GM18867 (cell line): ENCODE measurements around the gene B9D2.
"Not testable (repeated sequence)": the region's sequence is repeated elsewhere in the genome, so short reads cannot be mapped to it uniquely, and the experiment has no call there.

Experiments used
- ATAC-seq: cut with Tn5 transposase; IDR thresholded peaks from one replicate; pipeline ENCODE4 v1.9.1; 2021; ENCODE audit warnings: mild to moderate bottlenecking, moderate library complexity; ENCODE audit not compliant: unreplicated experiment

B9D2 gene, protein sequence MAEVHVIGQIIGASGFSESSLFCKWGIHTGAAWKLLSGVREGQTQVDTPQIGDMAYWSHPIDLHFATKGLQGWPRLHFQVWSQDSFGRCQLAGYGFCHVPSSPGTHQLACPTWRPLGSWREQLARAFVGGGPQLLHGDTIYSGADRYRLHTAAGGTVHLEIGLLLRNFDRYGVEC

DNA sequence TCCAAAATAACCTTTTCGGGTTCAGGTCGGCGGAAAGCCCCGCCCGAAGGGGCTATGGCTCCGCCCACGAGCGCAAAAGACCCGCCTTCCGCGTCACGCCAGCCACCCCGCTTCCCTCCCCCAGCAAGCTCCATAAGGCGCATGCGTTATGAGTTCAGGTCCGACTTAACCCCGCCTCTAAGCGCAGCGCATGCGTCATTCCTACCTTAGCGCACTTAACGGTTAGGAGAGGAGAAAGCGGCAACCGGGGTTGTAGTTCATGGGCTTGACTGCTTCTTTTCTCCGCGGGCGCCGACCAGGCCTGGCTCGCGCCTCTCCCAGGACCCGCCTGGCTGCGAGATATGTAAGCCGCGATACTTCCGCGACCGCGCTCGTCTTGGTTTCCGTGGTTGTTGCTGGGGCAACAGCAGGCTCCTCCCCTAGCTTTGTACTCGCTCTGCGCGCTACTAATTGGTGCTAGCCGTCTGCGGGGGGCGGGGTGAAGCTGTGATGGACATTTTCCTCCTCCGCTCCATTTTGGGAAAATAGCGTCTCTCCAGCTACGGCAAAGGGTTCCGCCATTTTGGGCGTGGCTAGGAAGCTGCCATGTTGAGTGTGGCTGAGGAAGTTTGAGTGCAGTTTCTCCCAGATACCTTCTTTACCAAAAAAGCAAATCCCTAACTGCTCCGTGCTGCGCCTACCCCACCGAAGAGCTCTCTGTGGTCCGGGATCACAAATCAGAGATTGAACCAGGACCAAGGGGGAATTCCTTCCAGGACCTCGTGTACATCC, at the start of gene B9D2:
B9D2 (minus strand) TSS at position 397 of the 771 bp plus-strand sequence. CDS start 630 bp downstream, outside the sequence.
- ATAC-seq, result peak; percentile 84

DNA sequence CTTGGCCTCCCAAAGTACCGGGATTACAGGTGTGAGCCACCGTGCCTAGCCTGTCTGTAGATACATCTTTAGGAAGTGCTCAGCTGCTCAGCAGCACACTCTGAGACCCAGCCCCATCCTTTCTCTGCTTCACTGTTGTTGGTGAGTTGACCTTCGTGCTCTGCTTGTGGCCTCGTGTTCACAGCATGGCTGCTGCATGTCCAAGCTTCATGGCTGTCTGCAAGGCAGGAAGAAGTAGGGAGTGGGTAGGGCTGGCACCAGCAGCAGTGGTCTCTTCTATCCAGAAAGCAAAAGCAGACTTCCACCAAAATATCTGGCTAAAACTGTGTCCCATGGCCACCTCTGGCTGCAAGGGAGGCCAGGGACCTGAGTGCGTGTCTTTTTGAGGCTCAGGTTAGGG, 49.0 kb upstream of the B9D2 start:
- no peak for ATAC-seq

DNA sequence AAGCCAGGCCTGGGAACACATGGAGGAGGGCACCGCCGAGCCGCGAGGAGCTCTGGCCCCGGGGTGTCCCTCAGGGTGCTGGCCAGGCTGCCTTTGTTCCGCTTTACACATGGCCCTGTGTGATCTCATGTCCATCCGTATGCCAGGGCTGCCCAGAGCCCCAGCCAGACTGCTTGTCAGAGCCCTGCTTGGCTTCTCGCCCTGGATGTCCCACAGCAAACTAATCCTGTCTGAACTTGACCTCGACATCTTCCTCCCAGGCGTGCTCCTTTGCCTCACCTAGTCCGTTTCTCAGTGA, 48.0 kb upstream of the B9D2 start:
- no peak for ATAC-seq

DNA sequence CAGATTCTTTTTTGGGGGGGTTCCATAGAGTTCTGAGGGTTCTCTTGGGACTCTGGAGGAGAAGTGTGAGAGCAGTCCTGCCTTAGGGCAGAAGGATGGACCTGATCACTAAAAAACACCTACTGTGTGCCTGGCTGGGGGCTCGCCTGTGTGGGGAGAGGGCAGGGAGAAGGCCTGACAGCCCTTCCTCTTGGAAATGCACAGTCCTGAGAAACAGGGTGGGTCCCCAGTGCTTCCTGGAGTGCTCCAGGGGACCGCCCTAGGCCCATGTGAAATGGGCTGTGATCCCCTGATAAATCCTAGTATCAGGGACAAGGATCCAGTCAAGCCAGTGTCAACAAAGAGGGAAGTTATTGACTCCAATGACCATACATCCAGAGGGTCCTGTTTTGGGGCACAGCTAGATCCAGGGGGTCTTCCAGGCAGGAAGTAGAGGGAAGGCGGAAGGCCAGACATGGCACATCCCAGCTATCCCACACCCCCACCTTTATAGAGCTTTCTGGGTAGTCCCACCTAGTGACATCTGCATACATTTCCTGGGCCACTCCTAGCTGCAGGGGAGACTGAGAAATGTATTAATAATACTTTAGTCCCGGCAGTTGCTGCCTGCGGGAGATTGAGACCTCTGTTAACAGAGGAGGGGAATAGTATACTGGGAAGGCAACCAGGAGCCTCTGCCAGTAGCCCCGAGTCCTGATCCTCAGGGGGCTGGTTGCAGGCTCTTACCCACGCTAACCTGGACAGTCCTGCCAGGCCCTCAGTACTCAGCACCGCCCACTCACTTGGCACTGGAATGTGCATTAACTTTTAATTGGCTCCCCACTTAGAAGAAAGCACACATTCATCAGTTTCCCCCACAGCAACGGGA, 47.4 kb upstream of the B9D2 start:
- ATAC-seq, result no peak

DNA sequence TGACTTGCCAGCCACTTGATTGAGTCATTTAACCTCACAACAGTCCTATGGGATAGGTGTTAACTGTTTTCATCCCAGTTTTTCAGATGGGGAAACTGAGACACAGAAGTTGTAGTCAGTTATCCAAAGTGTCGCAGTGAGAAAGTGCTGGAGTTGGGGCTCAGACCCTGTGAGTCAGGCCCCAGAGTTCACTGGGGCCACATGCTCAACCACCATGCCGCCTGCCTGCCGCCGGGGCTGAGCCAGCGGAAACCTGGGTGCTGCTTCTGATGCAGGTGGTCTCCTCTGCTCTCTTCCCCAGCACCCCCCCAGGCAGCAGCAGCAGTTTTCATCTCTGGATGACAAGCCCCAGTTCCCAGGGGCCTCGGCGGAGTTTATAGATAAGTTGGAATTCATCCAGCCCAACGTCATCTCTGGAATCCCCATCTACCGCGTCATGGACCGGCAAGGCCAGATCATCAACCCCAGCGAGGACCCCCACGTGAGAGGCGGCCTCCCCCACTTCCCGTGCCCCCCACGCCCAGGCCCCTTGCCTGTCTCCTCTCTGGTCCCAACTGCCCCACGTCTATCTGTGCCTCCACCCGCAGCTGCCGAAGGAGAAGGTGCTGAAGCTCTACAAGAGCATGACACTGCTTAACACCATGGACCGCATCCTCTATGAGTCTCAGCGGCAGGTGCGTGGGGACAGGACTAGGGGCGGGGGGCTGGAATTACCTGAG, 46.5 kb upstream of the B9D2 start:
- no peak for ATAC-seq

DNA sequence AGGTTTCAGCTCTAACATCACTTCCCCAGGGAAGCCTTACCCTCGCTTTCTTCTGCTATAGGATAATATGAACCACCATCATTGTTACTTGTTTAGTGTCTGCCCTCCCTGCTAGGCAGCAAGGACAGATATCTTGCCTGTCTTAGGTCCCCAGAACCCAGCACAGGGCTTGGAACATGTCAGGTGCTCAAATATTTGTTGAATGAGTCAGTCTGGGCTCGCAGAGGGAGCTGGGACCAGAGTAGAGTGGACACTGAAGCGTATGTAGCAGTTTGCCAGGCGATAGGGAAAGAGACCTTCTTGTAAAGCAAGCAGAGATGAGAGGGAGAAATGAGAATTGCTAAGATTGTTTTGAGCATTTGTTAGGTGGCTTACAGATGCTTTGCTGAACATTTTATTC, 45.3 kb upstream of the B9D2 start:
- ATAC-seq, result no peak

DNA sequence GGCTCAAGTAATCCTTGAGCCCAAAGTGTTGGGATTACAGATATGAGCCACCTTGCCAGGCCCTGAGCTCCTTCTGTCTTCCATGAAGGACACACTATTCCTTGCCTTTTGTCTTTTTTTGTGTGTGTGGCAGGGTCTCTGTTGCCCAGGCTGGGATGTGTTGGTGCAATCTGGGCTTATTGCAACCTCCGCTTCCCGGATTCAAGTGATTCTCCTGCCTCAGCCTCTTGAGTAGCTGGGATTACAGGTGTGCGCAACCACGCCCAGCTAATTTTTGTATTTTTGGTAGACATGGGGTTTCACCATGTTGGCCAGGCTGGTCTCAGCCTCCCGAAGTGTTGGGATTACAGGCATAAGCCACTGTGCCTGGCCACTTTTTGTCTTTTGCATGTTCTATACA, 44.9 kb upstream of the B9D2 start:
- not testable (repeated sequence) for ATAC-seq

DNA sequence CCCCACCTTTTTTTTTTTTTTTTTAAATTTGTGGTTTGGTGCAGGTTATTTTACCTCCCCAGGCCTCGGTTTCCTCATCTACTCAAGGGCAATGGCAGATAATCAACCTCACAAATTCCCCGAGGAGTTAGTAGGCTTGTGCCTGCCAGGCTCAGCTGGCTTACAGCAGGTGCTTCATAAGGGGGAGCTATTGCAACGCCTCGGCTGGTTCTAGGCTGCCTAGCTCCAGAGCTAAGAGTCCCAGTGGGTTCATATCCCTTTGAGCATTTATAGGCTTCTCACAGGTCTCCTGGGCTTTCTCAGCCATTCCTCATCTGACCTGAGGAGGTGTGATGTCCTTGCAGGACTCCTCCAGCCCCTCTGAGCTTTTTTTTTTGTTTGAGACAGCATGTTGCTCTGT, 44.3 kb upstream of the B9D2 start:
- ATAC-seq, result no peak

DNA sequence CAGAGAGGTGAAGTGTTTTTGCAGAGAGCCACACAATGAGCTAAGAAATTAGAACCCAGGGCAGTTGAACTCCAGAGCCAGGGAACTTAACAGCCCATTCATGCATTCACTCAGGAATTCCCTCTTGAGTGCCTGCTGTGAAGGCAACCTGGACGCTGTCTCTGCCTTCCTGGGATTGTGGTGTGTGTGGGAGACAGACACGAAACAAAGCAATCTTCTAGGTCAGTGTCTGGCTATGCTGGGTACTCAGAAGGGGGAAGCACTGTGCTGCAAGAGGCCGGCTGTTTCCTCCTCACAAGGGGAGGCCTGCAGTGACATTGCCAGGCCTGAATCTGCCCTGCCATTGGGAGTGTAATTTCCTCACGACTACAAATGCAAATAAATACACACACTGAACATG, 43.3 kb upstream of the B9D2 start:
- no peak for ATAC-seq

DNA sequence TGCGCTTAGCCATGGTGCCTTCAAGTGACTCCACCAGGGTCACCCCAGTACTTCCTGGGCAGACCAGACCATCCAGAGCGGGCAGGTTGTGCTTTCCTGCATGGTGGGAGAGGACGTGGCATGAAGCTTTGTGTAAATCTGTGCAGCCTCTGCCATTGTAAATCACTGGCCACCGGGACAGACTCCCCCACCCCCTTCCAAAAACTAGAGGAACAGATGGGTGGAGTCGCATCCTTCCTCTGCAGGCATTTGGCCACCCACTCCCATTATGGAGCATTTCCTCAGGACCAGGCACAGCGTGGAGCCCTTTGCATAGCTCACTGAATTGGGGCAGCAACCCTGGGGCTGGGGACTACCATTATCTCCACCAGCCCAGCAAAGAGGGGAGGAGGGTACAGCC, 41.8 kb upstream of the B9D2 start:
- ATAC-seq, result no peak

DNA sequence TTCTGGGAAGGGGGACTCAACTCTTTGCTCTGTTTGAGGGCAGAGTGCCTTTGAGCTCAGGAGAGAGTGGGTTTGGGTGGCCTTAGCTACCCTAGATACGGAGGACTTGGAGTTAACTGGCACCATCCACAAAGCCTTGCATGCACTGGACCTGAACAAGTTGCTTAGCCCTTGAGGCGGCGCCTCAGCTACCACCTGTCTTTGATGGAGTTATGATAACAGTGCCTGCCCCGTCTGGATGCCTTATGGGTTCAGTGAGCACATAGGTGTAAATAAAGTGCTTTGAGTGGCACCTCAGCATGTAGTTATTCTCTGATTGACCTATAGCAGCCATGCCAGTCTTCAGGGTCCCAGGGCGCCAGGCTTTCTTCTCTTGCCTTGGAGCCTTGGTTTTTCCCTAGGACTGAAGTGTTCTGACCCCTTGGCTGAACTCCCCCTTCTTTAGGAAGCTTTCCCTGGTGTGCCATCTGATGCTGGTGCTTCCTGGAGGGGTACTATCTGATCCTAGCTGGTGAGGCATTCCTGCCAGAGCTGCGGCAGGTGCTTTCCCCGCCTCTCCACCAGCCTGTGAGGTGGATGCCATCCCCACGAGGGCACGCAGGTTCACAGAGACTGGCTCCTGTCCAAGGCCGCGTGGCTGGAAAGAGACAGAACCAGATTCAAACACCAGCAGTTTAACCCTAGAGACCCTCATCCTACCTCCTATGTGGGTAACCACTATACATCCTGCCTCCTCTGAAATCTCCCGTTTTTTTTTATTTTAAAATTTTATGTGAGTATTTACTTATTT, 39.4 kb upstream of the B9D2 start:
- no peak for ATAC-seq

DNA sequence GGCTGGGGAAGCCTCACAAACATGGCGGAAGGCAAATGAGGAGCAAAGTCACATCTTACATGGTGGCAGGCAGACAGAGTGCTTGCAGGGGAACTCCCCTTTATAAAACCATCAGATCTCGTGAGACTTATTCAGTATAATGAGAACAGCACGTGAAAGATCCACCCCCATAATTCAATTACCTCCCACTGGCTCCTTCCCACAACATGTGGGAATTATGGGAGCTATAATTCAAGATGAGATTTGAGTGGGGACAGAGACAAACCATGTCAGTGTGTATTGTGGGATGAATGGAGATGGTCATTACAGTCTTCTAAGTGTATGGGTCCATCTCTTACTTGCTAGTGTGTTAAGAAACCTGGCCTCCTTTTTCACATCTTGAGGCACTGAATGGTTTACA, 38.1 kb upstream of the B9D2 start:
- no peak for ATAC-seq

DNA sequence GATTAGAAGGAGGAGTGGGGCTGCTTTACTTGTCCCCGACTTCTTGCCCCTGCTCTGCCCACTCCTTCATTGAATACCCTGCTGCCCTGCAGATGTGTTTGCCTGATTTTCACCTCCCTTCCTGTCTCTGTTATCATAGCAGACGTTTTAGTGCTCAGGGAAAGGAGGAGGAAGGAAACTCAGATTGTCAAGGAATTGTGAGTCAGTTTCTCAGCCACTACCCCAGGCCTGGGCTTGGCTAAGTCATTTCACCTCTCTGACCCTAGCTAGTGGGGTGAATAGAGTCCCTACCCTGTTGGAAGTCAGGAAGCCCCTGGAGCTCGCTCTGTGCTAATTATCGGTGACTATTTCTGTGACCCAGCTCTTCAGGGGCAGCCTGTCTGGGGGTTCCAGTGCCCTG, 37.5 kb upstream of the B9D2 start:
- no peak for ATAC-seq

DNA sequence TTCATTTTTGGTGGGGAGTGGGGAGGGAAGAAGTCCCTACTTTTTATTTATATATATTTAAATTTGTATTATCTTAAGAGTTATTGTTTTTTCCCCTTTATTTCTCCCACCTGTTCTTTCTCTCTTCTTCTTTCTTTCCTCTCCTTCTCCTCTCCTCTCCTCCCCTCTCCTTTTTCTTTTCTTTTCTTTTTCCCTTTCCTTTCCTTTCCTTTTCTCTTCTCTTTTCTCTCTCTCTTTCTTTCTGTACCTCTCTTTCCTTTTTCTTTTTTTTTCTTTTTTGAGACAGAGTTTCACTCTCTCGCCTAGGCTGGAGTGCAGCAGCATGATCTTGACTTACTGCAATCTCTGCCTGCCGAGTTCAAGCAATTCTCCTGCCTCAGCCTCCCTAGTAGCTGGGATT, 35.6 kb upstream of the B9D2 start:
- ATAC-seq, result no peak

DNA sequence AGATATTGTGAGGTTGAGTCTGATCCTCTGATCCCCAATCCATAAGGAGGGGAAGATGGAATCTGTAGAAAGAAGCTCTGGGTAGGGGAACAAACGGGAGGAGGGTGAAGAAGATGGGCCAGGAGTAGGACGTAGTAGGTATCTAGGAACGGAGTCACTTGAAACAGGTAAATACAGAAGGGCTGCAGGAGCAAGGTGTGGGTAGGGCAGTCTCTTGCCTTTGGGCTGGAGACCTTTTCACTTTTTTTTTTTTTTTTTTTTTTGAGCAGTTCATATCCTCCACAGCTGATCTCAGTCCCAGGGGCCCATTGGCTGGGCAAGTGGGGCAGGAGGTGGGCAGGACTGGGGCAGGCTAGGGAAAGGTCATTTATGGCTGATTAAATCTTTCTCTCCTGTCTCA, 35.1 kb upstream of the B9D2 start:
- no peak for ATAC-seq

DNA sequence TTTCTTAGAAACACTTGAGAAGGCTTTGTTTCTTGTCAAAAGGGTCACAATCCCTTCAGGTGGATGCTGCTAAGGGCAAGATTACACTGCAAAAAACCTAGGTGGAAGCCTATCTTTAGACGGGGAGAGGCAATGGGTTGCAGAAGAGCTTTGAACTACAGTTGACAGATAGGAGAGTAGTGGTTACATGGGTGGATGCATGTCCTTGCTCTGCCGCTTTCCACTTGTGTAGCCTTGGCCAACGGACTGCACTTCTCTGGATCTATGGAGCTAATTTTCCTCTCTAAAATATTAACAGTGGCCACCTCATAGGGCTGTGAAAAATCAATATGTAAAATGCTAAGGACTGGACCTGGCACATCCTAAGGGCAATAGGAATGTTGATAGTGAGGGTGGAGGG, 34.6 kb upstream of the B9D2 start:
- no peak for ATAC-seq

DNA sequence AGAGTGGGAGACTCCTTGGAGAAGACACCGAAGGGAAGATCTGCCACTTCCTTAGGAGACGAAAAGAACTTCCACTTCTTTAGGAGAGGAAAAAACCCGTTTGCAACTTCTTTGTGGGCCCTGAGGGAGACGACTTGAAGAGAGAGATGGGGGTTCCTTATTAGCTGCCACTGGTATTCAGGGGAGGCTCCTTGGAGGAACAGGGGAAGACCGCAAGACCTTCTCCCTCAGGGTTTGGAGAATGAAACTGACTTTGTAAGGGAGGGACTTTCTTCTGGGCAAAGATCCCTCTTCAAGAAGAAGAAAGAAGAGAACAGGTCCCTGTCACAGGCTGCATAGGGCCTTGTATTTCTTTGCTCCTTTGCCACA, 34.1 kb upstream of the B9D2 start:
- ATAC-seq, result no peak

DNA sequence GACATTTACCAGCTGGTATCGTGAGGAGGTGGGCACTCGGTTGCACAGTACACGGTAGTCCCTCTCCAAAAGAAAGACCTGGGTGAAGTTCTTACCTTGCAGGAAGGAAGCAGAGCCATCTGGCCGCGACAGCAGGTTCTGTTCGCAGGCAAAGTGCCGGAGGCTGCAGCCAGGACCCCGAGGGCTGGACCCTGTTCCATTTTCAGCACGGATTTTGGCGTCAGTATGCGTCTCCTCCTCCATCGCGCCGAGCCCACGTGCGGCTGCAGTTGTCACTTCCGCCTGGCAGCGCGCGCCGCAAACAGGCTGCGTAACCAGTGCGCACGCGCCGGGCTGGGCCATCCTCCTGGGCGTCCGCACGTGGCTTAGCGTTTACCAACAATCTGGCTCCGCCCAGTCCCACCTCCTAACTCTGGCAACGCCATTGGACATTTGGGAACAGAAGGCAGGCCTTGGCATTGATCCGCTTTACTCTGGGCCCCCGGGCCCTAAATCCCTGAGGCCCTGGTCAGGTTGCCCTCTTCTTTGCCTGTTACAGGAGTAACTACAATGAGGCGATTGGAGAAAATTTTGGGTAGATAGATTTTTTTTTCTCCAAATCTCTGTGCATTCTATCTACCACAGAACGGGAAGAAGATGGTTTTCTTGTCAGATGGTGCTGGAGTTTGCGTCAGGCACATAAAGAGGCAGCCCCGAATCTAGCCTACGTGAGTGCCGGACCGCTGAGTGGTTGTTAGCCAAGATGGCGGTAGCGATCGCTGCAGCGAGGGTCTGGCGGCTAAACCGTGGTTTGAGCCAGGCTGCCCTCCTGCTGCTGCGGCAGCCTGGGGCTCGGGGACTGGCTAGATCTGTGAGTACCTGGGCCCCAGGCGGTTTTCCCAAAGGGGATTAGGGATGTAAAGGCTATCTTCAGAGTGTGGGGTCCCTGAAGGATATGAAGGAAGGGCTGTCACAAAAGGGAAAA, 33.4 kb upstream of the B9D2 start, which contains the start of the genes BCKDHA and EXOSC5:
BCKDHA (plus strand) TSS at position 733 of the 964 bp plus-strand sequence; CDS start at position 743, 10 bp downstream.
EXOSC5 (minus strand) TSS at position 274 of the 964 bp plus-strand sequence; CDS start at position 243, 31 bp downstream.
- ATAC-seq, result peak; percentile 91

DNA sequence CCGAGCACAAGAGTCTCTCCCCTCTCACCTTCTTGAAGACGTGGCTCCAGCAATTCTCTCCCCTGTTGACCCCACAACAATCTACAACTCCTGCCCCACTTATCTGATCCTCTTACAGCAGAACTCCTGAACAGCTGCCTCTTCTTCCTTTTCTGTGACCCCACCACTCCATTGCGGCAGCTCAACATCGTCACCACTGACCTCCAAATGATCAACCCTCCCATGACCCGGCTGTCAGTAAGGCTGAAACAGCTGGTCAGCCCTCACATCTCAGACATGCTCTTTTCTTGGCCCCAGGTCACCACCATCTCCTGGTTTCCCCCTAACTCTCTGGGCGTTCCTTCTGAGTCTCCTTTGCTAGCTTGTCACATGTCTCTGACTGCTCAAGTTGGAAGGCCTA, 31.4 kb upstream of the B9D2 start:
- no peak for ATAC-seq
